Caco-2 (cell line): Measurements from ENCODE around the gene CNDP2. TPM values are rescaled to one million over a fixed set of nuclear protein-coding genes. Genes with fewer than 3 reads are reported as not detected.
"Not testable (repeated sequence)": the region's sequence is repeated elsewhere in the genome, so short reads cannot be mapped to it uniquely, and the experiment has no call there.

Experiments
- BruUV-seq: library from RNA; stranded (reverse); fragments of 400-500 nt; replicated peaks from 2 replicates; lab custom pipeline; 2021; lab: Mats Ljungman, UMichigan
- CTCF ChIA-PET: fragments of 300-600 bp; sonication (Branson Sonifier 250); formaldehyde crosslinking; loops from one replicate; lab custom pipeline; 2022; ENCODE audit warnings: antibody characterized with exemption; lab: Charles Lee
- POLR2A ChIA-PET: fragments of 300-600 bp; sonication (Branson Sonifier 250); formaldehyde crosslinking; loops from one replicate; lab custom pipeline; 2022; ENCODE audit warnings: antibody characterized with exemption; lab: Charles Lee
- DNase-seq, 2 experiments: peaks; one replicate each; pipeline versions ENCODE4 v3.0.0 to v3.0.0-alpha.2; 2020 to 2022
- H3K27me3 ChIP-seq: replicated peaks from 2 replicates; pipeline ENCODE4 v1.6.0; 2011; ENCODE audit warnings: low read length; ENCODE audit not compliant: control insufficient read depth, insufficient read depth
- H3K36me3 ChIP-seq: 2 replicates; pipeline ENCODE4 v1.5.1; 2011; ENCODE audit warnings: low read length; ENCODE audit not compliant: control insufficient read depth, insufficient read depth
- H3K4me1 ChIP-seq: fragments of 250-450 bp; sonication (Bioruptor Pico); 2 replicates; pipeline ENCODE4 v1.5.1; 2020; ENCODE audit warnings: mild to moderate bottlenecking
- H3K4me3 ChIP-seq: 2 replicates; pipeline ENCODE4 v1.5.1; 2011; ENCODE audit warnings: low read depth, mild to moderate bottlenecking, control low read depth, low read length
- H3K9me3 ChIP-seq: fragments of 250-450 bp; sonication (Bioruptor Pico); 2 replicates; pipeline ENCODE4 v1.5.1; 2020; ENCODE audit warnings: mild to moderate bottlenecking, moderate library complexity
- H3K27ac Mint-ChIP-seq: one replicate; pipeline ENCODE4 v1.8.0; 2022; ENCODE audit warnings: mixed read lengths; ENCODE audit not compliant: unreplicated experiment
- H3K27me3 Mint-ChIP-seq: one replicate; pipeline ENCODE4 v1.8.0; 2022; ENCODE audit warnings: mixed read lengths; ENCODE audit not compliant: insufficient read depth, unreplicated experiment
- H3K36me3 Mint-ChIP-seq: one replicate; pipeline ENCODE4 v1.8.0; 2022; ENCODE audit warnings: mild to moderate bottlenecking, mixed read lengths; ENCODE audit not compliant: insufficient read depth, unreplicated experiment
- H3K4me1 Mint-ChIP-seq: one replicate; pipeline ENCODE4 v1.8.0; 2022; ENCODE audit warnings: low read depth, mixed read lengths; ENCODE audit not compliant: unreplicated experiment
- H3K4me3 Mint-ChIP-seq: one replicate; pipeline ENCODE4 v1.8.0; 2022; ENCODE audit warnings: mild to moderate bottlenecking, moderate library complexity, mixed read lengths; ENCODE audit not compliant: unreplicated experiment
- H3K9me3 Mint-ChIP-seq: one replicate; pipeline ENCODE4 v1.8.0; 2022; ENCODE audit warnings: mixed read lengths; ENCODE audit not compliant: unreplicated experiment
- intact Hi-C: fragments of 100-400 bp; cut with micrococcal nuclease; formaldehyde crosslinking; loops from one replicate; pipeline ENCODE4 v1.10.0; 2022; ENCODE audit not compliant: unreplicated experiment
- total RNA-seq: library from RNA; stranded (reverse); gene quantifications from 2 replicates; pipeline ENCODE4 v1.2.3, GENCODE V29; 2022
- TF ChIP-seq, protein P1 (sequence below), 2 experiments: fragments of 200-600 bp in 1 of 2; IDR thresholded peaks; 1 replicate in 1 of 2; 2 replicates in 1 of 2; pipeline versions ENCODE4 v1.5.1 to v1.8.0; 2011 to 2022; ENCODE audit warnings: antibody characterized with exemption in 1 of 2, control low read depth in 1 of 2, inconsistent platforms in 1 of 2, low read depth in 1 of 2, low read length in 1 of 2, mild to moderate bottlenecking in 1 of 2, moderate library complexity in 1 of 2; ENCODE audit not compliant: insufficient read depth in 1 of 2, severe bottlenecking in 1 of 2, unreplicated experiment in 1 of 2

CNDP2 gene
- total RNA-seq, 1 experiment from 2014 or later, result 113 TPM

DNA sequence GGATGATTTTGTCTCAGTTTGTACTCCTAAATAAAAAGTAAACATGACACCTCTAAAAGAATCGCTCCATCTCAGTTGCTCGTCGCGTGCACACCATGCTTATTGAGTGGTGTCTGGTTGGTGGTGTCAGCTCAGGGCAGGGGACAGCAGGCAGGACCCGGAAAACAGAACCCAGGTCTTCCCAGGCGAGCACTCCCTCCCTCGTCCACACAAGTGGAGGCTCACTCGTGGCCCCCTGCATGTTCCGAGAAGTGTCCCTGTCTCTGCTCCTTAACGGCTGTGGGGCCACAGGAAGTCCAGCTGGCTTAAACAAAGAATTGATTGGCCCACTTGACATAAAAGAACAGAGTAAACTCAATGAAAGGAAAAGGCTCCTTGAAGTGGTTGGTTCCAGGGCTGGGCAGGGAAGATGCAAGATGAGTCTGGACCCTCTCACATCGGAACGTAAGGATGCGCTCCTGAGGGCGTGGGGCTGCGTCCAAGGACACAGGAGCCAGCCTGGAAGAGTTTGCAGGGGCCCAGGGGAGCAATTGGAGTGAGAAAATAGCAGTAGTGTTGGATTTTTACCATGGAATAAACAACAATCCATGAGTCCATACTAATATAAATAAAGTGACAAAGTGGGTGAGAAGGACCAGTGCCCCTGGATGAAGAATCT, 25.0 kb downstream of the CNDP2 start:
- Histone ChIP-seq H3K36me3 (no peaks in the 10 kb centered on the region; the same call in 1 of the 2 replicates), H3K27me3 (no peaks in the 10 kb centered on the region), H3K9me3 (no peaks in the 10 kb centered on the region), H3K4me3 (no peak overlapping the region), H3K4me1 (peaks cover 18% of the 10 kb centered on the region)
- CTCF ChIA-PET, result no interaction called here
- Mint-ChIP-seq H3K27ac (no peak overlapping the region), H3K27me3 (no peaks in the 10 kb centered on the region), H3K4me3 (no peak overlapping the region), H3K4me1 (peaks cover 6% of the 10 kb centered on the region), H3K9me3 (no peaks in the 10 kb centered on the region), H3K36me3 (peaks cover 24% of the 10 kb centered on the region)
- TF ChIP-seq, protein P1, sequence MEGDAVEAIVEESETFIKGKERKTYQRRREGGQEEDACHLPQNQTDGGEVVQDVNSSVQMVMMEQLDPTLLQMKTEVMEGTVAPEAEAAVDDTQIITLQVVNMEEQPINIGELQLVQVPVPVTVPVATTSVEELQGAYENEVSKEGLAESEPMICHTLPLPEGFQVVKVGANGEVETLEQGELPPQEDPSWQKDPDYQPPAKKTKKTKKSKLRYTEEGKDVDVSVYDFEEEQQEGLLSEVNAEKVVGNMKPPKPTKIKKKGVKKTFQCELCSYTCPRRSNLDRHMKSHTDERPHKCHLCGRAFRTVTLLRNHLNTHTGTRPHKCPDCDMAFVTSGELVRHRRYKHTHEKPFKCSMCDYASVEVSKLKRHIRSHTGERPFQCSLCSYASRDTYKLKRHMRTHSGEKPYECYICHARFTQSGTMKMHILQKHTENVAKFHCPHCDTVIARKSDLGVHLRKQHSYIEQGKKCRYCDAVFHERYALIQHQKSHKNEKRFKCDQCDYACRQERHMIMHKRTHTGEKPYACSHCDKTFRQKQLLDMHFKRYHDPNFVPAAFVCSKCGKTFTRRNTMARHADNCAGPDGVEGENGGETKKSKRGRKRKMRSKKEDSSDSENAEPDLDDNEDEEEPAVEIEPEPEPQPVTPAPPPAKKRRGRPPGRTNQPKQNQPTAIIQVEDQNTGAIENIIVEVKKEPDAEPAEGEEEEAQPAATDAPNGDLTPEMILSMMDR (IDR thresholded peaks at IDR 0.05; ENCODE audit: insufficient read depth in 1 of 2, low read depth in 1 of 2, low read length in 1 of 2, severe bottlenecking in 1 of 2, unreplicated experiment in 1 of 2), result no peak
- POLR2A ChIA-PET, result no interaction called here
- DNase-seq, result no peak
- intact Hi-C loops, result no loop called here
- BruUV-seq, result no TSS peak

DNA sequence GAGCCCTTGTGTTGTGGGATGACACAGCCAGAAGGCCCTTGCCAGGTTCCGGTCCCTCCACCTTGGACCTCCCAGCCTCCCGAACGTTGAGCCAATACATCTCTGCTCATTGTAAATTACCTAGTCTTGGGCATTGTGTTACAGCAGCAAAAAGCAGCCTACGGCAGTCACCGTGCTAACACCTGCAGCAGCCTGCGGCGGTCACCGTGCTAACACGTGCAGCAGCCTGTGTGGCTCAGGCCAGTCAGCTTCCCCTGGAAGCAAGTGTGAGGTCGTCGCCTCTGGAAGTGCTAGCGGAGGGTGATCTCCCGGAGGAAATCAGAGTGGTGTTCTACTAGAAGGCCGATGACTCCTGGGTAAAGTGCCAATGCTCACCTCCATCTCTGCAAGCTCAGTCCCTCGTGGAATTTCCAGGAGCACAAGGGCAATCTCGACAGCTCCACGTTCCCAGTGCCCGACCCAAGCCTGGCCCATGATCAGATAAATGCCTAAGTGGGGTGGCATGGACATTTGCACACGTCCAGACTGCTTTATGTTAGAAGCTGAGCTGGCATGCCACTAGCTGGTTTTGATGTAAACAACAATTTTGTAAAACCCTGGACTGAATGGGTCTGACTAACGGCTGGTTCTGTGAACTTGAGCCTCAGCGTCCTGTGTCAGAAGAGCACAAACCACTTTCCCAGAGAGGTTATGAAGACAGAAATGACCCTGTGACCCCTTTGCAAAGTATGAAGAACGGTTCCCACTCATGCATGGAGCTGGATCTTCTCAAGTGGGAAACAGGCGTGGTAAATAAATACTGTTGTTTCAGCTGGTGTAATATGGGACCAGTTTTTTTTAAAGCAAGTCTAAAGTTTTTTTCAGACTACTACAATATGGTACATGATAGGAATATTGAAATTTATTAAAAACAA, 26.7 kb downstream of the CNDP2 start:
- DNase-seq, result no peak
- H3K4me3 Mint-ChIP-seq, result no peak overlapping the region
- no TSS peak for BruUV-seq
- no peak overlapping the region for H3K4me3 ChIP-seq
- ChIA-PET CTCF (no interaction called here), POLR2A (no interaction called here)
- no peaks in the 10 kb centered on the region for H3K9me3 Mint-ChIP-seq
- no peaks in the 10 kb centered on the region; the same call in 1 of the 2 replicates for H3K36me3 ChIP-seq
- no peaks in the 10 kb centered on the region for H3K27me3 Mint-ChIP-seq
- TF ChIP-seq, protein P1 (IDR thresholded peaks at IDR 0.05; ENCODE audit: insufficient read depth in 1 of 2, low read depth in 1 of 2, low read length in 1 of 2, severe bottlenecking in 1 of 2, unreplicated experiment in 1 of 2), result no peak
- H3K9me3 ChIP-seq, result no peaks in the 10 kb centered on the region
- H3K36me3 Mint-ChIP-seq, result peaks cover 18% of the 10 kb centered on the region
- no peaks in the 10 kb centered on the region for H3K27me3 ChIP-seq
- H3K4me1 ChIP-seq, result peaks cover 6% of the 10 kb centered on the region
- no peak overlapping the region for H3K27ac Mint-ChIP-seq
- intact Hi-C loops, result no loop called here
- peaks cover 7% of the 10 kb centered on the region for H3K4me1 Mint-ChIP-seq

DNA sequence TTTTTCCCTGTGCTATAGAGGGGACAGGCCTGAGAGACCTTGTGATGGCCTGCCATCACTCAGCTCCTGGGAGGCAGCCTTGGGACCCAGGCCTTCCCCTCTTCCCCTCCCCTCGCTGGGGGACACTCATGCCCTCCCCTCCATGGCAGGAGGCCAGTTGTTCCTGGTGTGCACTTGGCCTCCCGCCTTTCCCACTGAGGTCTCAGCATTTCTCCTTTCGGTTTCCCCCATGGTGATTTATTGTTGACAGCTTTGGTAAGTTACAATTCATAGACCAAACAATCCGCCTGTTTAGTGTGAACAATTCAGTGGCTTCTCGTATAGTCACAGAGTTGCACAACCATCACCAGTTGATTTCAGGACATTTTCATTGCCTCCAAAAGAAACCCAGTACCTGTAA, 27.9 kb downstream of the CNDP2 start:
- H3K4me1 Mint-ChIP-seq, result peaks cover 7% of the 10 kb centered on the region

DNA sequence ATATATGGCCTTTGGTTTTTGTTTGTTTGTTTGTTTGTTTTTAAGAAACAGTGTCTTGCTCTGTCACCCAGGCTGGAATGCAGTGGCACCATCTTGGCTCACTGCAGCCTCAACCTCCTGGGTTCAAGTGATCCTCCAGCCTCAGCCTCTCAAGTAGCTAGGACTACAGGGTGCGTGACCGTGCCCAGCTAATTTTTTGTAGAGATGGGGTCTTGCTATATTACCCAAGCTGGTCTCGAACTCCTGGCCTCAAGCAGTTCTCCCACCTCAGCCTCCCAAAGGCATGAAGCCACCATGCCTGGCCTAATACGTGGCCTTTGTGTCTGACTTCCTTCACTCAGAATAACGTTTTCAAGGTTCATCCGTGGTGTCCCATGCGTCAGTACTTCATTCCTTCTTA, 28.8 kb downstream of the CNDP2 start:
- H3K27me3 Mint-ChIP-seq, H3K4me1 Mint-ChIP-seq, H3K36me3 Mint-ChIP-seq, H3K4me3 Mint-ChIP-seq, H3K9me3 ChIP-seq, H3K27ac Mint-ChIP-seq, H3K9me3 Mint-ChIP-seq, intact Hi-C loops, POLR2A ChIA-PET, H3K4me1 ChIP-seq, H3K4me3 ChIP-seq, CTCF ChIA-PET, DNase-seq, H3K27me3 ChIP-seq, H3K36me3 ChIP-seq, BruUV-seq: not testable (repeated sequence)

More for the DNA sequence above, 27.9 kb downstream of the CNDP2 start:
- ChIA-PET POLR2A (no interaction called here), CTCF (no interaction called here)
- Mint-ChIP-seq H3K27ac (no peak overlapping the region), H3K4me3 (no peak overlapping the region), H3K27me3 (no peaks in the 10 kb centered on the region), H3K36me3 (peaks cover 12% of the 10 kb centered on the region), H3K9me3 (no peaks in the 10 kb centered on the region)
- Histone ChIP-seq H3K4me3 (no peak overlapping the region), H3K36me3 (no peaks in the 10 kb centered on the region; the same call in 1 of the 2 replicates), H3K9me3 (no peaks in the 10 kb centered on the region), H3K4me1 (no peaks in the 10 kb centered on the region), H3K27me3 (no peaks in the 10 kb centered on the region)
- TF ChIP-seq, protein P1 (IDR thresholded peaks at IDR 0.05; ENCODE audit: insufficient read depth in 1 of 2, low read depth in 1 of 2, low read length in 1 of 2, severe bottlenecking in 1 of 2, unreplicated experiment in 1 of 2), result no peak
- intact Hi-C loops, result no loop called here
- no peak for DNase-seq
- BruUV-seq, result no TSS peak
